K562 (cell line): ENCODE results near the gene KBTBD13. TPM values are rescaled to one million over a fixed set of nuclear protein-coding genes. Genes with fewer than 3 reads are reported as not detected.

ENCODE experiments used
- E2F3 ChIP-seq: fragments of 250-450 bp; sonication (Bioruptor Pico); IDR thresholded peaks from 2 replicates; pipeline ENCODE4 v1.4.0; 2020; ENCODE audit warnings: mild to moderate bottlenecking
- GABPA ChIP-seq: fragments of 200-800 bp; sonication (Bioruptor generic); conservative IDR thresholded peaks from 2 replicates; pipeline ENCODE4 v1.6.1; 2016; ENCODE audit warnings: low read depth, missing genetic modification characterization, missing compliant biosample characterization
- HES1 ChIP-seq: fragments of 450-650 bp; IDR thresholded peaks from 2 replicates; pipeline ENCODE4 v1.6.1; 2016; ENCODE audit warnings: low read depth, mild to moderate bottlenecking, moderate library complexity
- RAD51 ChIP-seq: fragments of 450-650 bp; IDR thresholded peaks from 2 replicates; pipeline ENCODE4 v1.7.1; 2016; ENCODE audit warnings: low read depth, mild to moderate bottlenecking, borderline replicate concordance
- SMARCB1 ChIP-seq: IDR thresholded peaks from 2 replicates; pipeline ENCODE4 v1.6.1; 2011; ENCODE audit warnings: improper control_type of control experiment, low read depth; ENCODE audit not compliant: insufficient read length
- ZBTB5 ChIP-seq: fragments of 450-650 bp; IDR thresholded peaks from 2 replicates; pipeline ENCODE4 v1.6.1; 2017; ENCODE audit warnings: antibody characterized with exemption
- ZNF318 ChIP-seq, 2 experiments: fragments of 450-650 bp; IDR thresholded peaks; 2 replicates each; pipeline ENCODE4 v1.6.1; 2016; ENCODE audit warnings: mild to moderate bottlenecking in 2 of 2, borderline replicate concordance in 1 of 2, low read depth in 1 of 2, moderate library complexity in 1 of 2
- polyA plus RNA-seq, 8 experiments: library from polyadenylated mRNA; depleted of rRNA in 4 of 8; stranded (reverse) in 5 of 8; unstranded in 3 of 8; fragments of >200 nt; fragmentation: Nextera tagmentation in 2 of 8; fragmentation: Illumina TruSeq in 1 of 8; extraction: Ambion mirVana in 2 of 8; extraction: Trizol in 1 of 8; gene quantifications; 2 replicates each; pipeline versions ENCODE4 v1.2.1 to v1.2.3, GENCODE V29; 2011 to 2014; ENCODE audit warnings: inconsistent platforms in 1 of 8, missing spikeins in 1 of 8
- total RNA-seq, 7 experiments: library from RNA; depleted of rRNA in 6 of 7; stranded (reverse); fragments of >200 nt in 6 of 7; fragmentation: Illumina TruSeq in 2 of 7; extraction: Trizol in 2 of 7; gene quantifications; 2 replicates each; pipeline versions ENCODE4 v1.2.1 to v1.2.3, GENCODE V29; 2011 to 2021; ENCODE audit warnings: low replicate concordance in 1 of 7
- TF ChIP-seq, protein P1 (sequence below): fragments of 250-450 bp; sonication (Bioruptor Pico); IDR thresholded peaks from 2 replicates; pipeline ENCODE4 v1.5.0; 2020; ENCODE audit warnings: mild to moderate bottlenecking
- TF ChIP-seq, protein P2 (sequence below), 3 experiments: fragments of 200-800 bp in 1 of 3; fragments of 250-450 bp in 1 of 3; fragments of 450-650 bp in 1 of 3; sonication (Bioruptor Pico) in 1 of 3; sonication (Bioruptor generic) in 1 of 3; formaldehyde crosslinking in 1 of 3; IDR thresholded peaks; 2 replicates each; pipeline versions ENCODE4 v1.6.1 to v1.8.0; 2016 to 2022; ENCODE audit warnings: mild to moderate bottlenecking in 2 of 3, missing genetic modification characterization in 2 of 3, missing compliant biosample characterization in 1 of 3, moderate library complexity in 1 of 3

The KBTBD13 gene
- total and polyA plus RNA-seq, 9 of the 15 experiments (the other 6 are each of a cell fraction or from before 2014, with no cell fraction given), result 0.07 to 0.13 (median 0.10) TPM; not detected in 3

DNA sequence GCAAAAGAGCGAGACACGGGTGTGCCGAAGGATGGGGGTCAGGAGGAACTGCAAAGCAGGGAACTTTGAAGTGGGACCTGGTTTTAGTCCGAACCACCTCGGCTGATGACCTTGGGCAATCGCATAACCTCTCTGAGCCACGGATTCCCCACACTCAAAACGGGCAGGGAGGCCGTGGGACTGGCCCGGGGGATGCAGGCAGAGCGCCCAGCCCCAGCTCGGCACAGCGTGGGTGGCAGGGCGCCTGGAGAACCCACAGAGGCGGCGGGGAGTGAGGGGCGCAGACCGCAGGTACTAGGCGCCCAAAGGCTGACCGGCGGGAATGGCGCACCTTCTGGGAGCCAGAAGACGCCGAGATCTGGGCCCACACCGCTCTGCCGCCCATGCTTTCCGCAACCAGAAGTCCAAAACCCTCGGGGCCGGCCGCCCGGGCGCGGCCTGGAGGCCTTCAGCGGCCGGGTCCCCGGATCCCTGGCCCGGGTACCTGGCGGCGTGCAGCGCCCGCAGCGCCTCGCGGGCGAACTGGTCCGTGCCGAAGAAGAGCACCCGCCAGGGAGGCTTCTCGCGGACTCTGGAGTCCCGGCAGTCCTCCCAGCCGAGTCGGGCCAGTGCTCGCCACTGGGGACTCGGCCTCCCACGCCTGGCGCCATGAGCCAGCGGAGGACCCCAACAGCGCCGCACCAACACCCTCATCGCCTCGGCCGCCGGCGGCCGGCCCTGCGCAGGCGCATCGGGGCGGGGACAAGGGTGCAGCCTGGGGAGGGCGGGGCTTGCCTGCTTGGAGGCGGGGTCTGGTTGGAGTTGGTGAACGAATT is 47.4 kb upstream of the KBTBD13 start, which contains the start of gene MTFMT (continued):
- TF ChIP-seq RAD51, result no peak
- TF ChIP-seq, protein P1, sequence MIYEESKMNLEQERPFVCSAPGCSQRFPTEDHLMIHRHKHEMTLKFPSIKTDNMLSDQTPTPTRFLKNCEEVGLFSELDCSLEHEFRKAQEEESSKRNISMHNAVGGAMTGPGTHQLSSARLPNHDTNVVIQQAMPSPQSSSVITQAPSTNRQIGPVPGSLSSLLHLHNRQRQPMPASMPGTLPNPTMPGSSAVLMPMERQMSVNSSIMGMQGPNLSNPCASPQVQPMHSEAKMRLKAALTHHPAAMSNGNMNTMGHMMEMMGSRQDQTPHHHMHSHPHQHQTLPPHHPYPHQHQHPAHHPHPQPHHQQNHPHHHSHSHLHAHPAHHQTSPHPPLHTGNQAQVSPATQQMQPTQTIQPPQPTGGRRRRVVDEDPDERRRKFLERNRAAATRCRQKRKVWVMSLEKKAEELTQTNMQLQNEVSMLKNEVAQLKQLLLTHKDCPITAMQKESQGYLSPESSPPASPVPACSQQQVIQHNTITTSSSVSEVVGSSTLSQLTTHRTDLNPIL (CRISPR knock-in tag), result no peak
- no peak for TF ChIP-seq SMARCB1
- TF ChIP-seq HES1, result no peak
- no peak for TF ChIP-seq ZNF318 (IDR thresholded peaks at IDR 0.05; ENCODE audit: borderline replicate concordance in 1 of 2, low read depth in 1 of 2)
- TF ChIP-seq GABPA, result no peak
- TF ChIP-seq, protein P2, sequence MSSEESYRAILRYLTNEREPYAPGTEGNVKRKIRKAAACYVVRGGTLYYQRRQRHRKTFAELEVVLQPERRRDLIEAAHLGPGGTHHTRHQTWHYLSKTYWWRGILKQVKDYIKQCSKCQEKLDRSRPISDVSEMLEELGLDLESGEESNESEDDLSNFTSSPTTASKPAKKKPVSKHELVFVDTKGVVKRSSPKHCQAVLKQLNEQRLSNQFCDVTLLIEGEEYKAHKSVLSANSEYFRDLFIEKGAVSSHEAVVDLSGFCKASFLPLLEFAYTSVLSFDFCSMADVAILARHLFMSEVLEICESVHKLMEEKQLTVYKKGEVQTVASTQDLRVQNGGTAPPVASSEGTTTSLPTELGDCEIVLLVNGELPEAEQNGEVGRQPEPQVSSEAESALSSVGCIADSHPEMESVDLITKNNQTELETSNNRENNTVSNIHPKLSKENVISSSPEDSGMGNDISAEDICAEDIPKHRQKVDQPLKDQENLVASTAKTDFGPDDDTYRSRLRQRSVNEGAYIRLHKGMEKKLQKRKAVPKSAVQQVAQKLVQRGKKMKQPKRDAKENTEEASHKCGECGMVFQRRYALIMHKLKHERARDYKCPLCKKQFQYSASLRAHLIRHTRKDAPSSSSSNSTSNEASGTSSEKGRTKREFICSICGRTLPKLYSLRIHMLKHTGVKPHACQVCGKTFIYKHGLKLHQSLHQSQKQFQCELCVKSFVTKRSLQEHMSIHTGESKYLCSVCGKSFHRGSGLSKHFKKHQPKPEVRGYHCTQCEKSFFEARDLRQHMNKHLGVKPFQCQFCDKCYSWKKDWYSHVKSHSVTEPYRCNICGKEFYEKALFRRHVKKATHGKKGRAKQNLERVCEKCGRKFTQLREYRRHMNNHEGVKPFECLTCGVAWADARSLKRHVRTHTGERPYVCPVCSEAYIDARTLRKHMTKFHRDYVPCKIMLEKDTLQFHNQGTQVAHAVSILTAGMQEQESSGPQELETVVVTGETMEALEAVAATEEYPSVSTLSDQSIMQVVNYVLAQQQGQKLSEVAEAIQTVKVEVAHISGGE (CRISPR knock-in tag; IDR thresholded peaks at IDR 0.05), result peak in 1 of 3 experiments; percentile 50; a peak in 2 of 6 replicates
- TF ChIP-seq E2F3, result no peak
- no peak for TF ChIP-seq ZBTB5
